H1 (cell line): ENCODE results near the gene LLGL1. TPM values are rescaled to one million over a fixed set of nuclear protein-coding genes. Genes with fewer than 3 reads are reported as not detected.

Experiments
- CTCF ChIA-PET: fragments of 300-600 bp; sonication (Branson Sonifier 250); formaldehyde crosslinking; loops from one replicate; lab custom pipeline; 2021; ENCODE audit not compliant: partially characterized antibody; lab: Charles Lee
- POLR2A ChIA-PET: fragments of 300-600 bp; sonication (Branson Sonifier 250); formaldehyde crosslinking; loops from one replicate; lab custom pipeline; 2021; ENCODE audit warnings: inconsistent platforms; ENCODE audit not compliant: partially characterized antibody; lab: Charles Lee
- DNase-seq, 2 experiments: peaks; one replicate each; pipeline versions ENCODE4 v3.0.0 to v3.0.0-alpha.2; 2010 to 2022; ENCODE audit warnings: low spot score in 2 of 2, low read depth in 1 of 2, mixed read lengths in 1 of 2
- FAIRE-seq: peaks from 2 replicates; lab custom pipeline; 2011; peaks lifted over from hg19 to GRCh38; lab: Jason Lieb, UNC
- H2AFZ ChIP-seq: 2 replicates; pipeline ENCODE4 v1.8.1; 2012; ENCODE audit warnings: low read length, inconsistent platforms
- H2AK5ac ChIP-seq: 2 replicates; pipeline ENCODE4 v1.6.1; 2013; ENCODE audit warnings: low read depth, low read length
- H2BK120ac ChIP-seq: replicated peaks from 2 replicates; pipeline ENCODE3; 2013; ENCODE audit warnings: low read depth, low read length, inconsistent platforms
- H2BK12ac ChIP-seq: 2 replicates; pipeline ENCODE4 v1.6.1; 2013; ENCODE audit warnings: low read depth, low read length
- H2BK15ac ChIP-seq: 2 replicates; pipeline ENCODE4 v1.6.1; 2013; ENCODE audit warnings: low read length
- H2BK20ac ChIP-seq: 2 replicates; pipeline ENCODE4 v1.6.1; 2013; ENCODE audit warnings: low read length
- H2BK5ac ChIP-seq: 2 replicates; pipeline ENCODE4 v1.6.1; 2013; ENCODE audit warnings: low read depth, low read length
- H3K14ac ChIP-seq: 2 replicates; pipeline ENCODE4 v1.6.1; 2013; ENCODE audit warnings: inconsistent platforms; ENCODE audit not compliant: insufficient read length
- H3K18ac ChIP-seq: 2 replicates; pipeline ENCODE4 v1.6.1; 2013; ENCODE audit warnings: low read length; ENCODE audit errors: extremely low read depth
- H3K23ac ChIP-seq: 2 replicates; pipeline ENCODE4 v1.6.1; 2013; ENCODE audit warnings: inconsistent platforms; ENCODE audit not compliant: insufficient read length
- H3K23me2 ChIP-seq: 2 replicates; pipeline ENCODE4 v1.6.1; 2013; ENCODE audit warnings: low read depth, low read length
- H3K27ac ChIP-seq: 2 replicates; pipeline ENCODE4 v1.6.1; 2011; ENCODE audit warnings: low read depth, low read length, inconsistent platforms
- H3K27me3 ChIP-seq, 4 experiments: replicated peaks in 1 of 4; 1 replicate in 1 of 4; 2 replicates in 3 of 4; pipeline versions ENCODE4 v1.6.1 to v1.8.1; 2011 to 2013; ENCODE audit warnings: low read length in 3 of 4, mild to moderate bottlenecking in 3 of 4, inconsistent platforms in 2 of 4, mixed read lengths in 2 of 4, moderate library complexity in 1 of 4; ENCODE audit not compliant: control insufficient read depth in 3 of 4, insufficient read depth in 3 of 4; ENCODE audit errors: extremely low read depth in 1 of 4
- H3K36me3 ChIP-seq, 4 experiments: 2 replicates each; pipeline versions ENCODE4 v1.6.1 to v1.8.1; 2011 to 2013; ENCODE audit warnings: mild to moderate bottlenecking in 4 of 4, low read length in 3 of 4, moderate library complexity in 2 of 4, control low read depth in 1 of 4, inconsistent platforms in 1 of 4; ENCODE audit not compliant: insufficient read depth in 4 of 4, control insufficient read depth in 2 of 4
- H3K4ac ChIP-seq: replicated peaks from 2 replicates; pipeline ENCODE3; 2013; ENCODE audit warnings: low read length, low read depth, mixed read lengths, inconsistent platforms; ENCODE audit not compliant: insufficient read length
- H3K4me1 ChIP-seq, 4 experiments: replicated peaks in 1 of 4; 1 replicate in 1 of 4; 2 replicates in 3 of 4; pipeline versions ENCODE4 v1.6.1 to v1.8.1; 2011 to 2013; ENCODE audit warnings: low read length in 3 of 4, inconsistent platforms in 2 of 4, mixed read lengths in 1 of 4; ENCODE audit not compliant: insufficient read depth in 4 of 4, control insufficient read depth in 3 of 4
- H3K4me2 ChIP-seq, 2 experiments: 2 replicates each; pipeline versions ENCODE4 v1.6.1 to v1.8.1; 2011 to 2013; ENCODE audit warnings: low read depth in 2 of 2, low read length in 2 of 2, control low read depth in 1 of 2, inconsistent platforms in 1 of 2, mild to moderate bottlenecking in 1 of 2; ENCODE audit not compliant: insufficient read depth in 1 of 2
- H3K4me3 ChIP-seq, 4 experiments: fragments of 200-600, 300-600 bp in 1 of 4; sonication (generic), shearing (Covaris generic), sonication (Bioruptor Twin) in 1 of 4; 2 replicates each; pipeline versions ENCODE4 v1.5.1 to v1.8.1; 2011 to 2016; ENCODE audit warnings: low read length in 4 of 4, low read depth in 3 of 4, control low read depth in 2 of 4, inconsistent platforms in 2 of 4, mild to moderate bottlenecking in 2 of 4, mixed read lengths in 1 of 4, moderate library complexity in 1 of 4; ENCODE audit not compliant: insufficient read depth in 2 of 4; ENCODE audit errors: extremely low read depth in 1 of 4
- H3K56ac ChIP-seq: replicated peaks from 2 replicates; pipeline ENCODE3; 2013; ENCODE audit warnings: low read depth, mild to moderate bottlenecking, mixed read lengths, low read length, inconsistent platforms; ENCODE audit not compliant: insufficient read length
- H3K79me1 ChIP-seq: 2 replicates; pipeline ENCODE4 v1.6.1; 2013; ENCODE audit warnings: low read depth, low read length, control low read depth
- H3K79me2 ChIP-seq, 2 experiments: 2 replicates each; pipeline versions ENCODE4 v1.6.1 to v1.8.1; 2012 to 2013; ENCODE audit warnings: low read length in 2 of 2, mild to moderate bottlenecking in 2 of 2, inconsistent platforms in 1 of 2; ENCODE audit not compliant: insufficient read depth in 2 of 2, control insufficient read depth in 1 of 2
- H3K9ac ChIP-seq, 4 experiments: replicated peaks in 1 of 4; 1 replicate in 1 of 4; 2 replicates in 3 of 4; pipeline versions ENCODE4 v1.6.1 to v1.8.1; 2011 to 2013; ENCODE audit warnings: low read depth in 3 of 4, low read length in 3 of 4, control low read depth in 2 of 4, mild to moderate bottlenecking in 2 of 4, moderate library complexity in 2 of 4, inconsistent platforms in 1 of 4; ENCODE audit errors: extremely low read depth in 1 of 4
- H3K9me3 ChIP-seq, 2 experiments: 2 replicates each; pipeline versions ENCODE4 v1.6.1 to v1.8.1; 2012 to 2013; ENCODE audit warnings: mild to moderate bottlenecking in 2 of 2, moderate library complexity in 2 of 2, control low read depth in 1 of 2, inconsistent platforms in 1 of 2, low read depth in 1 of 2, low read length in 1 of 2, mixed read lengths in 1 of 2; ENCODE audit not compliant: insufficient read depth in 2 of 2
- H4K20me1 ChIP-seq, 2 experiments: replicated peaks in 1 of 2; 2 replicates each; pipeline versions ENCODE3 to v1.8.1; 2011 to 2013; ENCODE audit warnings: inconsistent platforms in 2 of 2, low read length in 2 of 2, mild to moderate bottlenecking in 1 of 2; ENCODE audit not compliant: insufficient read depth in 2 of 2, control insufficient read depth in 1 of 2
- H4K5ac ChIP-seq: 2 replicates; pipeline ENCODE4 v1.6.1; 2013; ENCODE audit warnings: low read length, low read depth, mixed read lengths, inconsistent platforms; ENCODE audit not compliant: insufficient read length
- H4K8ac ChIP-seq: 2 replicates; pipeline ENCODE4 v1.8.0; 2013; ENCODE audit warnings: mild to moderate bottlenecking, moderate library complexity, low read length, inconsistent platforms; ENCODE audit not compliant: insufficient read depth; ENCODE audit errors: extremely low read depth
- H4K91ac ChIP-seq: replicated peaks from 2 replicates; pipeline ENCODE3; 2013; ENCODE audit warnings: low read length, mixed read lengths, inconsistent platforms; ENCODE audit not compliant: insufficient read length
- ASH2L ChIP-seq: fragments of 200-600, 300-600 bp; sonication (generic); IDR thresholded peaks from one replicate; pipeline ENCODE4 v1.7.1; 2017; ENCODE audit warnings: low read length
- BCL11A ChIP-seq, 2 experiments: IDR thresholded peaks; one replicate each; pipeline ENCODE4 v1.6.1; 2011; ENCODE audit warnings: low read depth in 2 of 2, low read length in 2 of 2, mild to moderate bottlenecking in 2 of 2
- CBX5 ChIP-seq: fragments of 300-800, 300-1000 bp; sonication (generic); IDR thresholded peaks from 2 replicates; pipeline ENCODE4 v1.7.1; 2016; ENCODE audit warnings: antibody characterized with exemption, low read length, low read depth
- GTF2F1 ChIP-seq: IDR thresholded peaks from 2 replicates; pipeline ENCODE4 v1.6.1; 2012; ENCODE audit warnings: low read depth, low read length, improper control_type of control experiment, borderline replicate concordance
- HDAC2 ChIP-seq, 2 experiments: fragments of 300-600 bp in 1 of 2; sonication (generic) in 1 of 2; IDR thresholded peaks; 2 replicates each; pipeline ENCODE4 v1.6.1; 2011 to 2012; ENCODE audit warnings: low read depth in 2 of 2, low read length in 2 of 2, mild to moderate bottlenecking in 2 of 2, moderate library complexity in 2 of 2, borderline replicate concordance in 1 of 2, inconsistent platforms in 1 of 2
- KDM5A ChIP-seq: fragments of 200-600 bp; IDR thresholded peaks from 2 replicates; pipeline ENCODE4 v1.7.1; 2012; ENCODE audit warnings: mild to moderate bottlenecking, low read length, inconsistent platforms, mixed read lengths
- NANOG ChIP-seq: IDR thresholded peaks from 2 replicates; pipeline ENCODE4 v1.6.1; 2011; ENCODE audit warnings: low read length, low read depth, mild to moderate bottlenecking, inconsistent platforms; ENCODE audit not compliant: insufficient read depth, poor library complexity, severe bottlenecking
- POLR2A ChIP-seq, 2 experiments: IDR thresholded peaks; 1 replicate in 1 of 2; 2 replicates in 1 of 2; pipeline ENCODE4 v1.6.1; 2011; ENCODE audit warnings: low read depth in 2 of 2, low read length in 2 of 2, mild to moderate bottlenecking in 2 of 2; ENCODE audit errors: control extremely low read depth in 1 of 2
- POU5F1 ChIP-seq: IDR thresholded peaks from 2 replicates; pipeline ENCODE4 v1.6.1; 2011; ENCODE audit warnings: low read depth, mild to moderate bottlenecking, low read length, moderate library complexity
- RXRA ChIP-seq: IDR thresholded peaks from 2 replicates; pipeline ENCODE4 v1.6.1; 2011; ENCODE audit warnings: low read depth, mild to moderate bottlenecking, low read length, moderate library complexity; ENCODE audit not compliant: insufficient read depth
- SAP30 ChIP-seq: fragments of 300-600 bp; sonication (generic); IDR thresholded peaks from 2 replicates; pipeline ENCODE4 v1.7.1; 2012; ENCODE audit warnings: low read length, moderate library complexity, mild to moderate bottlenecking, inconsistent platforms; ENCODE audit not compliant: insufficient read depth, insufficient replicate concordance
- SIX5 ChIP-seq: IDR thresholded peaks from 2 replicates; pipeline ENCODE4 v1.6.1; 2011; ENCODE audit warnings: mild to moderate bottlenecking, low read depth, low read length
- SRF ChIP-seq: IDR thresholded peaks from 2 replicates; pipeline ENCODE4 v1.6.1; 2011; ENCODE audit warnings: mild to moderate bottlenecking, low read depth, low read length, moderate library complexity
- TBP ChIP-seq: IDR thresholded peaks from 2 replicates; pipeline ENCODE4 v1.6.1; 2011; ENCODE audit warnings: low read depth, low read length, improper control_type of control experiment
- WGBS, 2 experiments: shearing (Covaris generic) in 1 of 2; methylation state at CpG; one replicate each; pipeline versions ENCODE4 v1.1.6 to v1.1.7; 2013 to 2015; ENCODE audit warnings: low lambda C conversion rate in 2 of 2, mixed read lengths in 2 of 2, inconsistent platforms in 1 of 2, low coverage in 1 of 2, missing lambda C conversion rate in 1 of 2; ENCODE audit not compliant: insufficient replicate concordance in 2 of 2, insufficient coverage in 1 of 2, insufficient read length in 1 of 2; ENCODE audit errors: extremely low coverage in 1 of 2, missing lambda C conversion rate in 1 of 2; 5-methylcytosine and 5-hydroxymethylcytosine counted together
- polyA plus RNA-seq, 7 experiments: library from polyadenylated mRNA; depleted of rRNA in 3 of 7; stranded (reverse) in 5 of 7; unstranded in 2 of 7; fragments of >200 nt in 5 of 7; fragments of 200-250 nt in 2 of 7; gene quantifications; 1 replicate in 5 of 7; 2 replicates in 1 of 7; 4 replicates in 1 of 7; pipeline versions ENCODE4 v1.2.1 to v1.2.3, GENCODE V29; 2011 to 2013; ENCODE audit warnings: missing spikeins in 2 of 7, mixed read lengths in 2 of 7
- total RNA-seq: library from RNA; stranded (reverse); fragmentation: NEBNext Ultra II Directional; extraction: Animal tissue kit (Norgen Biotek cat#: 25700); gene quantifications from 2 replicates; pipeline ENCODE4 v1.2.1, GENCODE V29; 2021

LLGL1 gene
- total and polyA plus RNA-seq, 2 of the 8 experiments (the other 6 are each of a cell fraction or from before 2014, with no cell fraction given), result 71.3 to 107 TPM

DNA sequence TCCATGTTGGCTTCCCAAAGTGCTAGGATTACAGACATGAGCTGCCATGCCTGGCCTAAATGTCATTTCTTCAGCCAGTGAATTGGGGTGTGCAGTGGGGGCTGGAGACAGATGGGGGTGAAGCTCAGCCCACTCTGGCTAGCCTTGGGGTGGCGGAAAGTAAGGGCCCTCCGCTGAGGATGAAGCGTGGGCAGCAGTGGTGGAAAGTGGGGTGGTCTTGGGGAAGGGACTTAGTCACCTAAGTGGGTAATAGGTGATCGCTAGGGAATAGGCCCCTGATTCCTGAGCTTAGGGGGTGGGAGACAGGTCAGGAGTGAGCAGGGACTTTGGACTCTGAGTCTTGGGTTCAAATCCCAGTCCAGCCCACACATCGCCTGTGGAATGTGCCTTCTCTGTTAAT is 2.2 kb downstream of the LLGL1 start:
- Histone ChIP-seq H3K23me2 (peaks cover 13% of the 10 kb centered on the region), H4K8ac (no peak overlapping the region), H3K36me3 (peaks cover 0 to 4% (median 3%) of the 10 kb centered on the region in 4 experiments; a peak in 1 of 8 replicates), H3K23ac (no peak overlapping the region), H3K18ac (no peak overlapping the region), H3K4me3 (no peak overlapping the region), H4K5ac (no peak overlapping the region), H2BK20ac (no peak overlapping the region), H4K91ac (no peak overlapping the region), H2BK15ac (no peak overlapping the region), H3K27me3 (no peaks in the 10 kb centered on the region), H4K20me1 (peaks cover 17 to 28% of the 10 kb centered on the region in 2 experiments), H2BK5ac (0 out of 2 replicates have a peak overlapping the region, but pooled peaks have one; percentile 16), H2AFZ (no peak overlapping the region), H3K4me1 (peaks cover 0 to 18% (median 12%) of the 10 kb centered on the region in 4 experiments; a peak in 6 of 7 replicates), H3K56ac (no peak overlapping the region), H3K9me3 (no peaks in the 10 kb centered on the region), H2BK120ac (no peak overlapping the region), H2BK12ac (no peak overlapping the region), H3K27ac (no peak overlapping the region), H2AK5ac (no peak overlapping the region), H3K4me2 (no peak overlapping the region), H3K79me1 (peaks cover 44% of the 10 kb centered on the region), H3K79me2 (peaks cover 8 to 62% of the 10 kb centered on the region in 2 experiments), H3K4ac (no peak overlapping the region), H3K9ac (peak overlapping the region in 1 of 4 experiments; percentile 15; a peak in 1 of 7 replicates), H3K14ac (no peak overlapping the region)
- ChIA-PET CTCF (interaction anchor here (1.5 to 8.4 kb wide), 3 partner anchors 12 to 36 kb away, joined by 5 to 76 read pairs (median 10); no protein-coding TSS in a partner anchor), POLR2A (interaction anchor here (1.0 to 3.6 kb wide), 3 partner anchors 19 to 44 kb away, joined by 3 to 14 read pairs (median 3); partner anchors contain the start of gene ALKBH5)
- FAIRE-seq, result no peak
- DNase-seq, result no peak
- 93% methylated on average over 5 of the region's 5 CpGs; no CpG with 5 or more reads in 1 of the 2 experiments for WGBS, 2 experiments
- TF ChIP-seq HDAC2 (IDR thresholded peaks at IDR 0.05; ENCODE audit: borderline replicate concordance in 1 of 2, low read depth in 2 of 2, low read length in 2 of 2) (no peak), NANOG (no peak), BCL11A (IDR thresholded peaks at IDR 0.05; ENCODE audit: low read depth in 2 of 2, low read length in 2 of 2) (no peak), KDM5A (no peak), SIX5 (no peak), SAP30 (no peak), TBP (no peak), ASH2L (no peak), GTF2F1 (no peak), POLR2A (IDR thresholded peaks at IDR 0.05; ENCODE audit: control extremely low read depth in 1 of 2, low read depth in 2 of 2, low read length in 2 of 2) (no peak), CBX5 (no peak), RXRA (no peak), SRF (no peak), POU5F1 (no peak)
